Measurements from ENCODE around the gene COL28A1. TPM values are rescaled to one million over a fixed set of nuclear protein-coding genes. Genes with fewer than 3 reads are reported as not detected.

Gene COL28A1
- total RNA-seq, 1 donor from 2014 or later, result 0.28 TPM

GRCh38 chr7:7417851-7418250 is 117.8 kb downstream of the COL28A1 start:
- H3K9me3 Mint-ChIP-seq, result no peaks in the 10 kb centered on the region
- no peak overlapping the region for H3K4me3 Mint-ChIP-seq
- no peak for DNase-seq (ENCODE audit: low read depth, low spot score)
- no peaks in the 10 kb centered on the region for H3K36me3 Mint-ChIP-seq (ENCODE audit: low read depth)
- no peaks in the 10 kb centered on the region for H3K27me3 Mint-ChIP-seq (ENCODE audit: low read depth)
- H3K4me1 Mint-ChIP-seq, result no peaks in the 10 kb centered on the region
- no peak for TF ChIP-seq CTCF (conservative IDR thresholded peaks at IDR 0.05)
- no peak overlapping the region for H3K27ac Mint-ChIP-seq (ENCODE audit: unreplicated experiment)

DNA sequence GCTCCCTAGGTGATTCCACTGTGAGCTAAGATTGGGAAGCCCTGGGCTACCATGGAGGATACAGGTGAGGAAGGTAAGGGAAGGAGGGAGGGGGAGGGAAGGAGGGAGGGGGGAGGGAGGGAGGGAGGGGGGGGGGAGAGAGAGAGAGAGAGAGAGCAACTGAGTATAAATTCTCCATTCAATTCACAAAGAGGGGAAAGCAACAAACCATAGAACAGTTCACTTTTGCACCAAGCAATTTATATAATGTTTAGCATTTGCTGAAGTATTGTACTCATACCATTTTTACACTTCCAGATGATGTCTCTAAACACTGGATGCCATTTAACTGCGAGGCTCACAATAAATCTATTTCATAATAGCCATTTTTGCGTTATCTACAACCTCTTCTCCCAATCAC is 118.3 kb downstream of the COL28A1 start:
- DNase-seq (ENCODE audit: low read depth, low spot score), result no peak
- TF ChIP-seq CTCF (conservative IDR thresholded peaks at IDR 0.05), result no peak
- no peaks in the 10 kb centered on the region for H3K27me3 Mint-ChIP-seq (ENCODE audit: low read depth)
- H3K4me1 Mint-ChIP-seq, result no peaks in the 10 kb centered on the region
- H3K27ac Mint-ChIP-seq (ENCODE audit: unreplicated experiment), result no peak overlapping the region
- H3K4me3 Mint-ChIP-seq, result no peak overlapping the region
- no peaks in the 10 kb centered on the region for H3K36me3 Mint-ChIP-seq (ENCODE audit: low read depth)
- no peaks in the 10 kb centered on the region for H3K9me3 Mint-ChIP-seq

- no peak overlapping the region for H3K4me3 Mint-ChIP-seq
- no peaks in the 10 kb centered on the region for H3K4me1 Mint-ChIP-seq
- no peaks in the 10 kb centered on the region for H3K27me3 Mint-ChIP-seq (ENCODE audit: low read depth)
- no peak for DNase-seq (ENCODE audit: low read depth, low spot score)
- no peaks in the 10 kb centered on the region for H3K9me3 Mint-ChIP-seq
- H3K27ac Mint-ChIP-seq (ENCODE audit: unreplicated experiment), result no peak overlapping the region
- H3K36me3 Mint-ChIP-seq (ENCODE audit: low read depth), result no peaks in the 10 kb centered on the region
- TF ChIP-seq CTCF (conservative IDR thresholded peaks at IDR 0.05), result no peak
Measured at GRCh38 chr7:7416031-7416858, 119.4 kb downstream of the COL28A1 start.

GRCh38 chr7:7414791-7415603 is 120.7 kb downstream of the COL28A1 start:
- Mint-ChIP-seq H3K4me3 (no peak overlapping the region), H3K4me1 (no peaks in the 10 kb centered on the region), H3K27ac (ENCODE audit: unreplicated experiment) (no peak overlapping the region), H3K27me3 (ENCODE audit: low read depth) (no peaks in the 10 kb centered on the region), H3K9me3 (no peaks in the 10 kb centered on the region), H3K36me3 (ENCODE audit: low read depth) (no peaks in the 10 kb centered on the region)
- no peak for DNase-seq (ENCODE audit: low read depth, low spot score)
- no peak for TF ChIP-seq CTCF (conservative IDR thresholded peaks at IDR 0.05)

- H3K27ac Mint-ChIP-seq (ENCODE audit: unreplicated experiment), result no peak overlapping the region
- H3K4me3 Mint-ChIP-seq, result no peak overlapping the region
- H3K9me3 Mint-ChIP-seq, result peaks cover 8% of the 10 kb centered on the region
- H3K4me1 Mint-ChIP-seq, result no peaks in the 10 kb centered on the region
- H3K36me3 Mint-ChIP-seq (ENCODE audit: low read depth), result peaks cover 5% of the 10 kb centered on the region
- no peaks in the 10 kb centered on the region for H3K27me3 Mint-ChIP-seq (ENCODE audit: low read depth)
- DNase-seq (ENCODE audit: low read depth, low spot score), result no peak
- TF ChIP-seq CTCF (conservative IDR thresholded peaks at IDR 0.05), result no peak
Measured at GRCh38 chr7:7408001-7408770, 127.5 kb downstream of the COL28A1 start.

Measured in neural crest cell (in vitro differentiated cells).